NCI-H1417 treated with DMSO at 0.1 percent for 48 hours (cell line): ENCODE results near the gene NOTCH1.

ENCODE experiments used
- DNase-seq: peaks from one replicate; lab custom pipeline; 2025; lab: John Stamatoyannopoulos, UW

The NOTCH1 gene

DNA sequence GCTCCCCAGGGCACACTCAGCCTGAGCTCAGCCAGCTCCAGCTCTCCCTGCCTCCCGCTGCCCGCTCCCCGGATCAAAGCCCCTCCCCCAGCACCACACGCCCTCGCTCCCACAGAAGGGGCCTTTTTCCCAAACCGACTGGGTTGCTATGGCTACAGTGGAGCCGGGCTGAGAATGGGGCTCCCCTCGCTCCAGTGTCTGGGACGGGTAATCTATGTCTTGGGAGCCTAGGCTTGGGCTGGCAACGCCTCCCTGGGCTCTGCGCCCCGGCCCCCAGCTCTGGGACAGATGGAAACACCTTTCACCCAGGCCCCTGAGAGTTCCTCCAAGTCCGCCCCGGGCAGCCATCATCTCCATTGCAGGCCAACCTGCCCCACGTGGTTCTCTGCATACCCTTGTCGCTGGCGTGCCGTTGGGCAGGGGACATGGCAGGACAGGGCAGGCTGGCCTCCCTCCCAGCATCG, 29.6 kb downstream of the NOTCH1 start:
- no peak for DNase-seq

DNA sequence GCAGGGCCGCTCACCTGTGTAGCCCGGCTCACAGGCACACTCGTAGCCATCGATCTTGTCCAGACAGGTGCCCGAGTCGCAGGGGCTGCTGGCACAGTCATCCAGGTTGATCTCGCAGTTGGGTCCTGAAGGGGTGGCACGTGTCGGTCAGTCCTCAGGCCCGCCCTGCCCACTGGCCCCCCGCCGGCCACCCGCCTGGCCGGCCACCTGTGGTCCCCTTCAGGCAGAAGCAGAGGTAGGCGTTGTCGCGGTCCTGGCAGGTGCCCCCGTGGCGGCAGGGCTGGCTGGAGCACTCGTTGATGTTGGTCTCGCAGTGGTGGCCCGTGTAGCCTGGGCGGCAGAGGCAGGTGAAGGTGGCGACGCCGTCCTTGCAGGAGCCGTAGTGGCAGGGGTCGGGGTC, 30.6 kb downstream of the NOTCH1 start:
- DNase-seq, result no peak

DNA sequence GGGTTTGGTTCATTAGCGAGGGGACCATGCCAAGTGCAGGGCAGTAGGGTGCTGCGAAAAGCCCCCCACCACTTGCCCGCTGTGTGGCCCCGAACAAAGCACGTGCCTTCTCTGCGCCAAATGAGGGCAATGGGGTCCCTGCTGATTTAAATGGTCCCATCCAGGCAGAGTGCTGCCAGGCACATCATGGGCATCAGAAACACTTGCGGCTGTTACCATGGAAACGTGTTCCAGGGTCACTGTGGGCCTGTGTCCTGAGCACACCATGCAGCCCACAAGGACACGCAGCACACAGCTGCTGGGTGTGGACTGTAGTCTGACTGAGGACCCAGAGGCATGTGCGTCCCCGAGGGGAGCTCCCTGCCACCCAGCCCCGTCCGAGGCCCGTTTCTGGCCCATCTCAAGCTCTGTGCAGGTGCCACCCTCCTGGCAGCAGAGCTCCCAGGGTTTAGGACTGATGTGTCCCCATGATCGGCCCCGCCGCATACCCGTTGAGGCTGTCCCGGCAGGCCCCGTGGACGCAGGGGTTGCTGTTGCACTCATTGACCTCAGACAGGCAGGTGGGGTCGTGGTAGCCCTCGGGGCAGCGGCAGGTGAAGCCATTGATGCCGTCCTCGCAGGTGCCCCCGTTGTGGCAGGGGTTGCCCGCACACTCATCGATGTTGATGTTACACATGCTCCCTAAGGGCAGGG, 31.7 kb downstream of the NOTCH1 start:
- DNase-seq, result no peak

DNA sequence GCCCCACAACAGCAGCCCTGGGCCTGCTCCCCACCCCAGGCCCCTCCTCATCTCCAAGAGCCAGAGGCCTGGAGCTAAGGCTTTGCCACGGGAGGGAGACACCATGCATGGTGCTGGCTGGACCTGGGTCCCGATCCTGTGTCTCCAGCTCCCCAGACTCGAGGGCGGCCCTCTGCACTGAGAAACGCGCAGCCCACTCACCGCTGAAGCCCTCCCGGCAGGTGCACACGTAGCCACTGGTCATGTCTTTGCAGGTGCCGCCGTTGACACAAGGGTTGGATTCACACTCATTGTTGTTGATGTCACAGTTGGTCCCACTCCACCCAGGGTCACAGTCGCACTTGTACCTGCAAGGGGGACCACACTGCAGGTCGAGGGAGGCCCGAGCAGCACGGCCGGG, 32.7 kb downstream of the NOTCH1 start:
- no peak for DNase-seq

DNA sequence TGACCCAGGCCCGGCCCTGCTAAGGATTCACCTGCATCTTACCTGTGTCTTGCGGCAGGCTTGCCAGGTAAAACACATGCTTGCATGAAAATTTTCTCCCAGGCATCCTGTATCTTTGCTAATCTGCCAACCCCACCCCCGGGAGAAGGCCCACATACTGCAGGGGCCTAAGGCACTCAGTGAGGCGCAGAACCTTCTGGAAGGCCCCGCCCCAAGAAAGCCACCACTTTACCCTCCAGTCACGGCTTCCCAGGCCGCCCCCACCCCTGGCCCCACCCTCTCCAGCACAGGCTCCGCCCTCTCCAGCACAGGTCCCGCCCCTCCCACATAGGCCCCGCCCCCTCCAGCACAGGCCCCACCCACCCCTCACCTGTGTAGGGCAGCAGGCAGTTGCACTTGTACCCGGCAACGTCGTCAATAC, 33.2 kb downstream of the NOTCH1 start:
- DNase-seq, result no peak

DNA sequence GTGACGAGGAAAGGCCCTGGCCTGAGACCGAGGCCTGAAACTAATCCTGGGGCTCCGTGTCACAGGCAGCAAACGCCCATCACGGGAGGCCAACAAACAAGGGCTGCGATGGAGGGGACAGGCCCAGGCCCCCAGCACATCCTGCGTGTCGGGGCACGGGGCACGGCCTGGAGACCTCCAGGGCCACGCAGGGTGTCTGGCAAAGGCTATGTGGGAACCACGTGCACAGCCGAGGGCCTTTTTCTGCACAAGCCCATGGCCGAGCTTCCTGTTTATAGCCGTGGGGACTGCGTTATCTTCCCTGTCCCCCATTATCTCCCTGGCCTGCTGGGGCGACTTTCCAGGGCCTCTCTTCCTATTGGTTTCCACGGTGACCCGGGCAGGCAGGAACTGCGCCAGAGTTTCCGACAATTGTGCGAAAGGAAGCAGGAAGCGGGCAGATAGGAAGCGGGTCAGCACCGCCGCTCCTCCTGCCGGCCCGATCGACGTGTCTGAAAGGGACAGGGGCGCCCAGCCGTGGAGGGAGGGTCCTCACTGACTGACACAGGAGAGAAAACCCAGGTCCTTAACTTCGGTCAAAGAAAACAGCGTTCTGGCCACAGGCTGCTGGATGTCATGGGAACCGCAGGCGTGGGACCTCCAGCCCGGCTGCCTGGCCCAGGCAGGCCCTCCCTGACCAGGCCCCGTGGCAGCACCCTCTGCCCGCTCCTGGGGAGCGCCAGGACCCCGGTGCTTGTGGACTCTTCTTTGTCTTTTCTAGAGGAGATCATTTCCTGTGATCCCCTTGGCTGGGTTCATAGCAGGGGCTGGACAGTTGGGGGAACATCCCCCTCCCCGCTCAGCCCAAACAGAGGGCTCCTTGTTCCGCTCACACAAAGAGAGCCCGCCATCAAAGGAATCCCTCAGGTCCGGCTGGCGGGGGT, 33.9 kb downstream of the NOTCH1 start:
- no peak for DNase-seq

DNA sequence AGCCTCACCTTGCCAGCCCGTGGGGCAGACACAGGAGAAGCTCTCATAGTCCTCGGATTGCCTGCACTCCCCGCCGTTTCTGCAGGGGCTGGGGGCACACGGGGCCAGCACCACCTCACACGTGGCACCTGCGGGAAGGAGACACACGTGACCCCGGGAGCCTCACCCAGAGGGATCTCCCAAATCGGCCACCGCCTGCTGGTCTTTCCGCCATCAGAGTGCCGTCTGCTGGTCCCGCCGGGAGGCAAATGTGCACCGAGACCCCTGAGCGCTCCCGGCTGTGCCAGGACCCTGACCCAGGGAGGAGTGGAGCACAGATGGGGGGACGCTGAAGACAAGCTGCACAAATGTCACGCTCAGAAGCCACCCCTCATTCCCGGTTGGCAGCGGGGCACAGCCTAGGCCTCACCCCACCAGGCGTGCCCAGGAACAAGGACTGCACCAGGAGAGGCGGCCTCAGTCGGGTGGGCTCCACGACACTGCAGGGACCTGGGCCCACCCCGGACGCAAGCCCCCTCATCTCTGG, 34.6 kb downstream of the NOTCH1 start:
- DNase-seq, result no peak

DNA sequence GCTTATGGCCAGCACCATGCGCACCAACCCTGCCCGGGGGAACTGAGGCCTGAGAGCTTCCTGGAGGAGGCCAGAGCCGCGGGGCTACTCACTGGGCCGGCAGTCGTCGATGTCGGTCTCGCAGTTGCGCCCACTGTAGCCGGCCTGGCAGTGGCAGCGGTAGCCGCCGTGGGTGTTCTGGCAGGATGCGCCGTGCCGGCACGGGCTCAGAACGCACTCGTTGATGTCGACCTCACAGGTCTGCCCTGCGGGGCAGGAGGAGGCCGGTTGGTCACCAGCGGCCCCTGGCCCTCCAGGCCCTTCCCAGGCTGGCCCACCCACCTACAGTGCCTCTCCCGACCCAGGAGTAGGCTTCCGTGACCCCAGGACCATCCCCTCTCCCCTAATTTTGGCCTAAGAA, 35.3 kb downstream of the NOTCH1 start:
- no peak for DNase-seq

DNA sequence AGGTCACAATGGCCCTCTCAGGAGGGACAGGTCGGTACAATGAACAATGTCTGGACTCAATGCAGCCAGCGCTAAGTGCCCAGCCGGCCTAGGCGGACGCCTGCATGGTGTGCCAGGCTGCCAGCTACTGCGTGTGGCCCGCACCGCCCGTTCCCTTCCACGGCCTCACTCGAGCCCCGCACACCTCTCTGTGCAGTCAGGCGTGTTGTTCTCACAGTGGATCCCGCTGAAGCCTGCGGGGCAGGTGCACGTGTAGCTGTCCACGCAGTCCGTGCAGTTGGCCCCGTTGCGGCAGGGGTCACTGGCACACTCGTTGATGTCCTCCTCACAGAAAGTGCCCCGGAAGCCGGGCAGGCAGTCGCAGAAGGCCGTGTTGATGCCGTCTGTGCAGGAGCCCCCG, 36.3 kb downstream of the NOTCH1 start:
- DNase-seq, result no peak

DNA sequence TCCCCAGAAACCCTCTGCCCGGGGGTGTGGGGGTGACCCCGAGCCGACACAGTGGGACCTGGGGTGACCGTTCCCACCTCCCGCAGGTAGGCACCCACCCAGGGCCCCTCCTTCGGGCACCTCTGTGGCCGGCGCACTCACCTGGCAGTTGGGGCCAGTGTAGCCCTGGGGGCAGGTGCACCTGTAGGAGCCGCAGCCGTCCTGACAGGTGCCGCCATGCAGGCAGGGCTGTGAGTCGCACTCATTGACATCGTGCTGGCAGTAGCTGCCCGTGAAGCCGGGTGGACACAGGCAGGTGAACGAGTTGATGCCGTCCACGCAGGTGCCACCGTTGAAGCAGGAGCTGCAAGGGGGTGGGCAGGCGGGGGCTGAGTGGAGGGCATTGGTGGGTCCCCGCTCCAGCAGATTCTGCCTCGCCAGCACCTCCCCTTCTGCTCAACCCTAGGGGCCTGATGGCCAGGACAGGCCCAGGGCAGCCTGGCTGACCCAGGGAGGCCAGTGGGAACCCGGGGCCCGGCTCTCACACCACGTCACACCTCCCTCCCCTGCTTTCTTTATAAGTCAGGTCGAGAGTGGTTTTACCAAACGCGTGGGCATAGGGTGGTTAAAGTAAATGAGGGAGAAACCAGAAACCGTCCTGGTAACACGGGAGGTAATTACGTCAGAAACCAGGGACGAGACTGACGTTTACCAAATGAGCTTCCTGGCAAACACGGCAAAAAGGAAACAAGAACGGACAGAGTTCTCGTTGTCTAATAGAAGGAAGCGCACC, 36.9 kb downstream of the NOTCH1 start:
- no peak for DNase-seq

DNA sequence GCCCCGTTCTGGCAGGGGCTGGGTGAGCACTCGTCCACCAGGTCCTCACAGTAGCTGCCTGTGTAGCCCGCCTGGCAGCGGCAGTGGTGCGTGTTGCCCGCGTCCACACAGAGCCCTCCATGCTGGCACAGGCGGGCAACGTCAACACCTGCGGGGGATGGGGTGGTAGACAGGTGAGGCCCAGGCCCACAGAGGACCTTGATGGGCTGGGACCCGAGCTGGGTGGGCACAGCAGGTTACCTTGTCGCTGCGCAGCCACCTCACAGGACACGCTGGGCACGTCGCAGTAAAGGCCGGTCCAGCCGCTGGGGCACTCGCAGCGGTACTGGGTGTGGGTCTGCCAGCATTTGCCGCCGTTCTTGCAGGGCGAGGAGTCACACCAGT, 37.9 kb downstream of the NOTCH1 start:
- no peak for DNase-seq

DNA sequence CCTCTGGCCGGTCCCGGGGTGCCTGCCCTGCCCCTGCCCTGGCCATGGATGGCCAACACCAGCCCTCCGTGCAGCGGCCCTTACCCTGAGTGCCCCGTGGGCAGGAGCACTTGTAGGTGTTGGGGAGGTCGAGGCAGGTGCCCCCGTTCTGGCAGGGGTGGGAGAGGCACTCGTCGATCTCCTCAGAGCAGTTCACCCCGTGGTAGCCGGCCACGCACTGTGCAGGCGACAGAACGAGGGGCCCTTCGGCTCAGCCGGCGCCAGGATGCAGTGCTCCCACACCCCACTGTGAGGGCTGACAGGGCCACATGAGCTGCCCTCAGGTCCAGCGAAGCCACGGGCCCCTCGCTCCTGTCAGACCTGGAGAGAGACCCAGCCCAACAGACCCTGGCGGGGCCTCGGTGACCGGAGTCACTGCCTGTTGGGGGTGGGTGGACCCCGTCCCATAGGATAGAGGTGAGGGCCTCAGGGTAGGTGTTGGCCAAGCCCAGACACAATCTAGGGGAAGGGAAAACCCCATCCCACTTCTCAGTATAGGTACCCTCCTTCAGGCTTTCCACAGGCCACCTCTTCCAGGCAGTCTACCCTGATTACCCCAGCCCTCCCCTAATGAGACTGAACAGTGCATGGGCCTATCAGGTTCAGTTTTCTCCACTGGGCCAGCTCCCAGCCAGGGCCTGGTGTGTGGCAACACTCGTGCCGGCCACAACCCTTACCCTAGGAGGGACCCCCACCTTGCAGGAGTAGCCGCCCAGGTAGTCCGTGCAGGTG, 38.4 kb downstream of the NOTCH1 start:
- DNase-seq, result no peak

DNA sequence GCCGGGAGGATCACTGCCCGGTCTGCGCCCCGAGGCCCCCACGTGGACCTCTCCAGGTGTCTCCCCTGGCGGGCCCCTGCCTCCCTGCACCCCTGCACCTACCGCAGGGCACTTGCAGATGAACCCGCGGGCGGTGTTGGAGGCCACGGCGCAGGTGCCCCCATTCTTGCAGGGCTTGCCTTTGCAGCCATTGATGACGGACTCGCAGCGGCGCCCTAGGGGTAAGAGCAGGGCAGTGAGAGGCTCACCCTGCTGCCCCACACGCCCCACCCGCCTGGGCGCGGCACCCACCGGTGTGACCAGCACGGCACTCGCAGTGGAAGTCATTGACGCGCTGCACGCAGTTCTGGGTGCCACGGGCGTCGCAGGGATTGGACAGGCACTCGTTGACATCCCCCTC, 39.4 kb downstream of the NOTCH1 start:
- DNase-seq, result no peak

DNA sequence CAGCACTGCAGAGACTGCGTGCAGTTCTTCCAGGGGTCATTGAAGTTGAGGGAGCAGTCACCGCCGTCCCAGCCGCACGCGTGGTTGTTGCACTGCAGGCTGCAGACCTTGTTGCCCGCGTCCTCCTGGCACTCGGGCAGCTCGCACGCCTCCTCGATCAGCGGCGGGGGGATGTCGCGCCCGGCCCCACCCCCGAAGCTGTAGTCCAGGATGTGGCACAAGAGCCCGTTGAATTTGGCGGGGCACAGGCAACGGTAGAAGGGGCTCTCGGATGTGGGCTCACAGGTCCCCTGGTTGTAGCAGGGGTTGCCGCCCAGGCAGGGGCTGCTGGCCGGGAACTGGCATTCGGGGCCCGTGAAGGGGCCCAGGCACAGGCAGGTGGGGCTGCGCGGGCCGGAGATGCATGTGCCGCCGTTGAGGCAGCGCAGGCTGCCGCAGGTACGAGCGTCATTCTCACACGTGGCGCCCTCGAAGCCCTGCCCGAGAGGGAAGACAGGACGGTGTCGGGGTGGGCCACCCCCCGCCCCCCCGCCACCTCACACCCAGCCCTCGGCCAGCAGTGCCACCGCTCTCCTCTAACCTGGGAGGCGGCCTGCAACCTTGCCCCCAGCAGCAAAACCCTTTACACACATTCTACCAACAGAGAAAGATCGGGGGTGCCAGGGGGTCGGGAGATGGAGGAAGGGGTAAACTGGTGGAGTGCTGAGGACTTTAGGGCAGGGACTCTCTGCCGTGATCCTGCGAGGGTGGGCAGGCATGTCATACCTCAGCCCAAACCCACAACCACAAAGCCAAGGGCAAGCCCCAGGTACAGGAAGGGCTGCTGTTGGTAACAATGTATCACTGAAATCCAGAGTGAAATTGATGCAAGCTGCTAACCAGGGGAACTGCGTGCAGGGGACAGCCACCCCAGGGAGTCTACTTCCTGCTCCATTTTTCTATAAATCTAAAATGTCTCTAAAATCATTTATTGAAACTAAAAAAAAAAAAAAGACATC, 40.1 kb downstream of the NOTCH1 start:
- DNase-seq, result no peak

DNA sequence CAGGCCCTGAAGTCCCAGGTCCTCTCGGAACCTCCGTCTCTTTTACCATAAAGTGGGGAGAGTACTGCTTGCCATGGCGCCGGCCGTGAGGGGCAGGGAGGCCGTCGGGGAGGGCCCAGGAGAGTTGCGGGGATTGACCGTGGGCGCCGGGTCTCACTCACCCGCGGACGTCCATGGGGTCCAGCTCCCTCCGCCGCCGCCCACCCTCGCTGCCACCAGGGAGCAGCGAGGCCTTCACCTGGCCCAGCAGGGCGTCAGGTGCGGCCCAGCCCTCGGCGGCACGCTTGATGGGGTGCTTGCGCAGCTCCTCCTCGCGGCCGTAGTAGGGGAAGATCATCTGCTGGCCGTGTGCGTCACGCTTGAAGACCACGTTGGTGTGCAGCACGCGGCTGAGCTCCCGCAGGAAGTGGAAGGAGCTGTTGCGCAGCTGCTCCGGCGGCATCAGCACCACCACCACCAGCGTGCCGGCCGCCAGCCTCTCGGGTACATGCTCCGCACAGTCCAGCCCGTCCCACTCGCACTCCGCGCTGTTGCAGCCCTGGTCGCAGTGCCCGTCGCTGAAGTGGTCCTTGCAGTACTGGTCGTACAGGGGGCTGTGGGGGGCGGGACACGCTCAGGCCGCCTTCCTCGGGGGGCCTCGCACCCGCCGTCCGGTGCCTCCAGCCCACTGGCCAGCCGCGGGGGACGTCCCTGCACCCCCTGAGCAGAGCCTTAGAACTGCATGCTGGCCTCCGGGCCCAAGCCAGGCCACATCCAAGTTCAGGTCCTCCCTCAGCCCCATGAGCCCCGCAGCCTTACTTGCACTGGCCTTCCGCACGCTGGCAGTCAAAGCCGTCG, 41.1 kb downstream of the NOTCH1 start:
- no peak for DNase-seq

DNA sequence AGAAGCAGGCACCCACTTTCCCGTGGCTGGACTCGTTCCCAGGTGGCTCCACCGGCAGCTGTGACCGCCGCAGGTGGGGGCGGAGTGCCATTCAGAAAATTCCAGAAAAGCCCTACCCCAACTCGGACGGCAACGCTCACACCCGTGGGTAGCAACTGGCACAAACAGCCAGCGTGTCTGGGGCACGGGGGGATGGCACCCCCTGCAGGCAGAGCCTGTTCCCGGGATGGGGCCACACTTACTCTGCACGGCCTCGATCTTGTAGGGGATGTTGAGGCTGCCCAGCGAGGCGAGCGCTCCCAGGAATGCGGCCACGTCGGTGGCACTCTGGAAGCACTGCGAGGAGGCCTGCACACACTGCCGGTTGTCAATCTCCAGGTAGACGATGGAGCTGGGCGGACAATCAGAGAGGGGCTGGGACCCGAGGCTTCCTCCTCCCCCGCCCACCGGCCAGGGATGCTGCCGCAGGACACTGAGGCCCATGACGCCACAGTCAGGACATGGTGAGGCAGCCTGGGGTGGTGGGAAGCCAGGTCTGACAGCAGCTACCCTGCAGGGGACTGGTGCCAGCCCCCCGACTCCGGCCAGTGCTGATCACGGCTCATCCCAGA, 42.8 kb downstream of the NOTCH1 start:
- no peak for DNase-seq

DNA sequence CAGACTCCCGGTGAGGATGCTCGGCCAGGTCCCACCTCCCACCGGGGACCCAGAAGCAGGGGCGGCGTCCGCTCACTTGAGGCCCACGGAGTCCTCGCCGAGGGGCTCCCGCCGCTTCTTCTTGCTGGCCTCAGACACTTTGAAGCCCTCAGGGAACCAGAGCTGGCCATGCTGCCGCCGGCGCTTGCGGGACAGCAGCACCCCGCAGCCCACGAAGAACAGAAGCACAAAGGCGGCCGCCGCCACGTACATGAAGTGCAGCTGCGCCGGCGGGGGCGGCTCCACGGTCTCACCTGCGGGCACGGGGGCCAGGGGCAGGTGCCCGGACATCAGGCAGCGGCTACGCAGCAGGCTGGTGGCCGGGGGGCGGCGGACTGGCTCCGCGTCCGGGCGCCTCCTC, 43.7 kb downstream of the NOTCH1 start:
- no peak for DNase-seq

DNA sequence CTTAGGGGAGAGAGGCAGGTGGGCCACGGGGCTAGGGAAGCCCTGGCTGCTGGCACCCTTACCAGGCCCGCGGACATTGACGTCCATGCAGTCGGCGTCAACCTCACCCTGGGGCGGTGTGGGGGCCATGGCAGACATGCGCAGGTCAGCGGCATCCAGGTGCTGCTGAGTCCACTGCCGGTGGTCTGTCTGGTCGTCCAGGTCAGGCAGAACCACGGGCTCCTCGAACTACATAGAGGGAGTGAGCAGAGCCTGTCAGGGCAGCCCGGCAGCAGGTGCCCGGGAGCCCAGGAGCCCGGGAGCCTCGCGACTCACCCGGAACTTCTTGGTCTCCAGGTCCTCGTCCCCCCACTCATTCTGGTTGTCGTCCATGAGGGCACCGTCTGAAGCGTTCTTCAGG, 44.2 kb downstream of the NOTCH1 start:
- no peak for DNase-seq
